HG03571 (cell line): Measurements from ENCODE around the gene HS6ST3.

Source experiments
- ATAC-seq: cut with Tn5 transposase; IDR thresholded peaks from one replicate; pipeline ENCODE4 v1.9.1; 2021; ENCODE audit not compliant: unreplicated experiment

HS6ST3 gene

GRCh38 chr13:96297360-96297759, 207.5 kb downstream of the HS6ST3 start:
- ATAC-seq = no peak

DNA sequence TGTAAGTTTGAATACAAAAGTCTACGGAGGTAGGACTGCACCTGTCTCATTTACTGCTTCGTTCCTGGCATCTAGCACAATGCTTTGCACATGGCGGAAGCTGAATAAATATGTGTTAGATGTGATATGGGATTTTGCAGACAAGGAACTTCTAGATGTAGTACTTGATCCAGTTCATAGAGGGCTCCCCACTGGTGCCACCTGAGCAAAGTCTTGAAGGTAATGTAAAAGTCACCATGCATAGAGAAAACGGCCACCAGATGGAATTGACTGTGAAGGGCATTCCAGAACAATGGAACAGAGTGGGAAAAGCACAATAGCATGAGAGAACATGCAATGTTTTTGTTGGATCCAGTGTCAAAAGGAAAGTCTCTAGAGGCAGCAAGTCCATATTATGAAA, 209.3 kb downstream of the HS6ST3 start:
- no peak for ATAC-seq

DNA sequence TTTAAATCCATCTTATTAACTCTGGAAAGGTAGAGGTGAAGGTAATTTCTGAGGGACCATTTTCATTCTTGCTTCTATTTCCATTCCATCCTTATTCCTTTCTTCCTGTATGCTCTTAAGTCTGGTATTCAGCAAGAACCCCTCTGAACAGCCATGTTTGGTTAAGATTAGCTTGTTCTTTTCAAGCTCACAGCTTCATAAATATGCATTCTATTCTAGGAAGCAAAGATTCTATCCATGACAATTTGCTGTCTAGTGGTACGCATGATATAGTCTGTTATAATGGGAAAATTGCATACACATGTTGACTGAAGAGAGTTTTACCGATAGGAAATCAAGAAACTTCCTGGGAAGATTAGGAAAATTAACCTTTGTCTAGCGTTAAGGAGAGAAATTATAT, 218.7 kb downstream of the HS6ST3 start:
- no peak for ATAC-seq

DNA sequence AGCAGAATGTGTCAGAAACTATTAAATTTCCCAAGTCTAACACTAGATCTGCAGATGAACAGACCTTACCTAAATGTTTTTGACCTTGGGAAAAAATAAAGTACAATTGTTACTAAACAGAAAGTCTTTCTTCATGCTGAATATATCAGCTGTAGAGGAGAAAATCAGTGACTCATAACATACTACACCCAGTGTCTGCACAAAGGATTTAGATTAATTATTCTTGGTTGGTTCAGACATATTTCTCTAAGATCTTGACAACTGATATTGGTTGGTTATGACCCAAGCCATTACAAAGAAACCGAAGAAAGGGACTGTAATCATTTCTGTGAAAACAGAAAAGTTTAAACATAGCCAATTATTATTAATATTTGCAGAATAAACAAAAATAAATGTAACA, 225.1 kb downstream of the HS6ST3 start:
- no peak for ATAC-seq

GRCh38 chr13:96338030-96338429, 248.1 kb downstream of the HS6ST3 start:
- ATAC-seq = no peak

DNA sequence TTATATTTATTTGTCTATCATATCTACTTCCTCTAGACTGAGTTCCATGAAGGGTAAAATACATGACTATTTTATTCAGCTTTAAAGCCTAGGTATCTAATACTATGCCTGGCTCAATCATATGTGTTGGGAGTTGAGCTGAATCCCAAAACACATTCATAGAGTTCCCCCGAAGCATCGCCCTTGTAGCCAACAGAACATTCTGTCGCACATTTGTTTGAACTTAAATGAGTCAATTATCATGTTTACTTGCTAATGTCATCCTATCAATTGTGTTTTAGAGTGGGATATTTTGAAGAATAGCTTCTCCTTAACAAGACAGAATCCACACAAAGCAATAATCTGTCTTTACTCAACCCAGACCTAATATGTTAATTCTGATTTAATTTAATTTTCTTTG, 252.4 kb downstream of the HS6ST3 start:
- no peak for ATAC-seq

GRCh38 chr13:96342852-96343465, 253.1 kb downstream of the HS6ST3 start:
- ATAC-seq = no peak

DNA sequence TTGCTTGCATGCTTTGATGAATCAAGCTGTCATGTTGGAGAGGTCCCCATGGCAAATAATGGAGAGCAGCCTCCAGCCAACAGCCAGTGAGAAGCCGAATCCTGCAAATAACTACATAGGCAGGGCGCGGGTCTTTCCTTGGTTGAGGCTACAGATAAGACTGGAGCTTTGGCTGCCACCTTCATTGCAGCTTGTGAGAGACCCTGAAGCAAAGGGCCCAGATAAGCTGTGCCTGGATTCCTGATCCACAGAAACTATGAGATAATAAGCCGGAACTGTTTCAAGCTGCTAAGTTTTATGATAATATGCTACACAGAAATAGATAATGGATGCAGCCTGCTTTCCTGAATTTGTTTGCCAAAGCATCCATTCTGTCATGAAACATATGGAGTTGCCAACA, 257.0 kb downstream of the HS6ST3 start:
- no peak for ATAC-seq

GRCh38 chr13:96373597-96373996, 283.7 kb downstream of the HS6ST3 start:
- ATAC-seq = no peak

- ATAC-seq = no peak
Measured at GRCh38 chr13:96377835-96378234, 287.9 kb downstream of the HS6ST3 start.

DNA sequence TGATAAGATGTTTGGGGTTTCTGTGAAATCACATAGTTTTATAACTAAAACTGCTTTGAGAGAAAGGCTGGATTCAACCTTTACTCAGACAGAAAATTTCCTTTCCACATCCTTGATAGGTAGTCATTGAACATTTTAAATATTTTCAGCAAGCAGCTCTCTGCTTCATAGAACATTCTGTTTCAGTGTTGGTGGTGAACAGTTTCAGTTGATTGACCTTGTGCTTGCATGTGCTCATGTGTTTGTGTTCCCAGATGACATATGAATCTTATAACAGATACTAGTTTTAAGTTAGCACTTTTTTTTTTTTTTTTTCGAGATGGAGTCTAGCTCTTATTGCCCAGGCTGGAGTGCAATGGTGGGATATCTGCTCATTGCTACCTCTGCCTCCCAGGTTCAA, 290.1 kb downstream of the HS6ST3 start:
- ATAC-seq = no peak

GRCh38 chr13:96381681-96382080, 291.8 kb downstream of the HS6ST3 start:
- ATAC-seq = no peak

- no peak for ATAC-seq
Measured at GRCh38 chr13:96388598-96388997, 298.7 kb downstream of the HS6ST3 start.

- no peak for ATAC-seq
Measured at GRCh38 chr13:96391606-96392005, 301.7 kb downstream of the HS6ST3 start.

GRCh38 chr13:96397807-96398206, 307.9 kb downstream of the HS6ST3 start:
- ATAC-seq = no peak

DNA sequence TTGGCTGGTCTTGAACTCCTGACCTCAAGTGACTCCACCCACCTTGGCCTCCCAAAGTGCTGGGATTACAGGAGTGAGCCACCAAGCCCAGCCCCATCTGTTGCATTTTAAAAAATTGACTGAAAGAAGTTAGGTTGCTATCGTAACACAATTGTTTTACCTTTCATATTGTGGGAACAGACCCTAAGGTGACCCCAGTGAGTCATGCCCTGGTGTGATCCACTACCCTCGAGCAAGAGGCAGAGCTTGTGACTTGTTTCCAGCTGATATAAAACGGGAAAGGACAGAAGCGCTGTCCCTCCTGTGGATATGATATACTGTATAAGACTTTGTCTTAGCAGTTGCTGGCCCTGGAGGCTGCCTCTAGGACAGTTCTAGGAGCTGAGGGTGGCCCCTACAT, 308.6 kb downstream of the HS6ST3 start:
- no peak for ATAC-seq

DNA sequence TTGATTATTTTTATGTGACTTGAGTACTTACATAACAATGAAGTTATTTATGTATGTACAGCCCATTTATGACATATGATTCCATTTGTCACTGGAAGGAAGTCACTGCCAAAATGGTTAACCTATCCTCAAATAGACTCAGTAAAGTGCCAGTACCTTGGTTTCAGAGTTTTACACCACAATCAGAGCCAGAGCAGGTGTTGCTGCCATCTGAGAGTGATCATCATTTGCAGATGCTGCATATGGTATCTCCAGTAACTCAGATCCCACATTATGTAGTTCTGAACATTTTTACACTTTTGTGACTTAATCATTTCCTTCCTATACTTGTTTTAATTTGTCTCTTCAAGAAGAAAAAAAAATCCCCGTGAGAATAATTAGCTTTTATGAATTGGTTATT, 313.3 kb downstream of the HS6ST3 start:
- ATAC-seq = no peak

DNA sequence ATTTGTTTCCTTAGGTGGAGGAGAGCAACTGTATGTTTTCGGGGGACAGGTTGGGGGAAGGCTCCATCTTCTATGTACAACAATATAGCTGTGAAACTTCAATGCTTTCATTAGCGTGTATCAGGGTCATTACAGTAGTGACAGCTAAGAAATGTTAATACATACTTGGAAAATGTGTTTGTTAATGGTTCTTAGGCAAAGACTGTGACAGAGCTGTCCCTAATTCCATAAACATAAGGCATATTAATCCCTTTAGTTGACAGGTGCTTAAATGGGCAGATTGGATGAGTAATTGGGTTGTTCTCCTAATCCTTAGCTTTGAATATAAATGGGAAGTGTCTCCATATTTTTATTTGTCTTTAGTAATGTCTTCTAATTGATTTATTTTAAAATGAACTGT, 313.7 kb downstream of the HS6ST3 start:
- ATAC-seq = no peak

DNA sequence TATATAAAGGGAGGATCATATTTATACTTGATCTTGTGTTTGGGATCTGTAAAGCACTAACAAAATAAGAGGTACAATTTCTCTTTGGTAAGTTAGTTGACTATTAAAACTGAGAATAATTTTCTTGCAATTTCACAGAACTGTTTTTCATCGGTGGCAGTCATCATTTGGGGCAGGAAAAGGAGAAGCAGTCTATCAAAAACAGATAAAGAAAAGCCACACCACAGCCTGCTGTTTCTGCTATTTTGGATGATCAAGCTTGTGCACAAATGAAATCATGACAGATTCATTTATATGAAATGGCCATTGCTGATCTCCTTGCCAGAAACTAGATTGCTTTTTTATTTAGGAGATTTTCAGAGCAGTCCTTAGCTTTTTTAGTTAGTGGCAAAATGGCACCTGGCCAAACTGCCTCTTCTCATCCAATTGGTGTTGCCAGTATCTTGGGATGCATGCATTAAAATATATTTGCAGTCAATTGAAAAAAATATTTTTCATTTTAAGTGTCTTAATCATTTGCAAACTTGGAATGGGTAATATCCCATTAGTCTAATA, 326.0 kb downstream of the HS6ST3 start:
- ATAC-seq = no peak

DNA sequence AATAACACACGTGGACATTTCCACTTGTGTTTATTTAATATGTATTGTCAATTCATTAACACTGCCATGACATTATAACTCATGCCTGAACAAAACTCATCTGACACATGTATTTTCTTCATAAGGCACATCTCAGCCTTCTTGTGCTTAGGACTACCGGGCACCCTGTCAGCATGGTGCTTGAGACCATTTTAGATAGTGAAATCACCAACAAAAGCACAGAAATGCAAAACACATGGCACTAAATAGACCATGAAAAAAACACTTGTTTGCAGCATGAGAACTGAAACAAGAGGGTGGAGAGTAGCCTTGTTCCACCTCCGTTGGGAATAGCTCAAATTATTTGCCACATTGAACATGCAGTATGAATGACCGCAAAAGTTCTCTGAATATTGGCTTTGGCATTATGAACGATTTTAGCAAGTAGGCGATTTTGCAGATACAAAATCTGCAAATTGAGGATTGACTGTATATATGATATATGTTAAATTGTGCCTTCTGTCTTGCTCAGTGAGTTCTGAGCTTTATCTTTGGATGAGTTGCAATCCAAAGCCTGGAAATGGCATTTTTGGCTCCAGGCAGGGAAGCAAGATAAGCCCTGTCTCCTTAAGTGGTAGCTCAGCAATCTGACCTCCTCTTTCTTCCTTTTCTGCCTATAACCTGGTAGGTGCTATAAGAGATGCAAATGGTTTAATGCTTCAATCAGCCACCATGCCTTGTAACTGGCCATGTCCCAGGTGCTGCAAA, 328.2 kb downstream of the HS6ST3 start:
- no peak for ATAC-seq

DNA sequence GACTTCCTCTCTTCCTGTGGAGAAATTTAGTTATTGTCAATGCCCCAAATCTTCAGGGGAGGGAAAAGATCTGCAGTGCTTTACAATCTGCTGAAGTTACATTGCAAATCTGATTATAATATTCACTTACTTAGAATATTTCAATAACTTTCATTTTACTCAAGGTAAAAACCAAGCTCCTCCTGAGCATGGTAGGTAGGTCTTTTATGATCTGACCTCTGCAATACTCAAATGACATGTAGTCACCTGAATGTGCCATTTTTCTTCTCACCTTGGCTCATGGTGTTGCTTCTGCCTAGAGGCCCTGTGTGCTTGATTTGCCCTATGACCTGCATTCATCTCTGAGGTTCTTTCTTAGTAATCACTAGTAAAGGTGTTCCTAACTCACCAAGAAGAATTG, 331.4 kb downstream of the HS6ST3 start:
- ATAC-seq = no peak

GRCh38 chr13:96422002-96422401, 332.1 kb downstream of the HS6ST3 start:
- no peak for ATAC-seq

DNA sequence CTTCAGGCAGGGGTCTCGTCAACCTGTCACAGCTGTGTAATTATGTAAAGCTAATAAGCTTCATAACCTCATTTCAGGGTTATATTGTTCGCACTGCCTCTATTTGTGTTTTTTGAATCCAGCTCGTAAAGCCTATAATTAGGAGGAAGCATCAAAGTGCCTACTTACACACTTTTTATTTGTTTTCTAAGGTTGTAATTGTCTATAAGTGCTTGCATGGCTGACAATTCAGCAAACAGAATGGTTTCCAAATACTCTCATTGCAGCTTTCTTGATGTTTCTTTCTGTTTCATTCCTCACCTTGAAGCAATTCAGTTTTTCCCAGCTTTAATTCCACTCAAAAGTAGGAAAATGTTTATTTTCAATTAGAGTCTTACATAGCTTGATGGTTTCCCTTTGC, 336.3 kb downstream of the HS6ST3 start:
- no peak for ATAC-seq
